Caco-2 (cell line): ENCODE data around the gene NFIA. TPM values are rescaled to one million over a fixed set of nuclear protein-coding genes. Genes with fewer than 3 reads are reported as not detected.
A peak's percentile ranks its signal among the peaks of the same experiment; 100 is the strongest.

Experiments used
- BruUV-seq: library from RNA; stranded (reverse); fragments of 400-500 nt; replicated peaks from 2 replicates; lab custom pipeline; 2021; lab: Mats Ljungman, UMichigan
- CTCF ChIA-PET: fragments of 300-600 bp; sonication (Branson Sonifier 250); formaldehyde crosslinking; loops from one replicate; lab custom pipeline; 2022; ENCODE audit warnings: antibody characterized with exemption; lab: Charles Lee
- POLR2A ChIA-PET: fragments of 300-600 bp; sonication (Branson Sonifier 250); formaldehyde crosslinking; loops from one replicate; lab custom pipeline; 2022; ENCODE audit warnings: antibody characterized with exemption; lab: Charles Lee
- DNase-seq, 2 experiments: peaks; one replicate each; pipeline versions ENCODE4 v3.0.0 to v3.0.0-alpha.2; 2020 to 2022
- H3K27me3 ChIP-seq: replicated peaks from 2 replicates; pipeline ENCODE4 v1.6.0; 2011; ENCODE audit warnings: low read length; ENCODE audit not compliant: control insufficient read depth, insufficient read depth
- H3K36me3 ChIP-seq: 2 replicates; pipeline ENCODE4 v1.5.1; 2011; ENCODE audit warnings: low read length; ENCODE audit not compliant: control insufficient read depth, insufficient read depth
- H3K4me1 ChIP-seq: fragments of 250-450 bp; sonication (Bioruptor Pico); 2 replicates; pipeline ENCODE4 v1.5.1; 2020; ENCODE audit warnings: mild to moderate bottlenecking
- H3K4me3 ChIP-seq: 2 replicates; pipeline ENCODE4 v1.5.1; 2011; ENCODE audit warnings: low read depth, mild to moderate bottlenecking, control low read depth, low read length
- H3K9me3 ChIP-seq: fragments of 250-450 bp; sonication (Bioruptor Pico); 2 replicates; pipeline ENCODE4 v1.5.1; 2020; ENCODE audit warnings: mild to moderate bottlenecking, moderate library complexity
- H3K27ac Mint-ChIP-seq: one replicate; pipeline ENCODE4 v1.8.0; 2022; ENCODE audit warnings: mixed read lengths; ENCODE audit not compliant: unreplicated experiment
- H3K27me3 Mint-ChIP-seq: one replicate; pipeline ENCODE4 v1.8.0; 2022; ENCODE audit warnings: mixed read lengths; ENCODE audit not compliant: insufficient read depth, unreplicated experiment
- H3K36me3 Mint-ChIP-seq: one replicate; pipeline ENCODE4 v1.8.0; 2022; ENCODE audit warnings: mild to moderate bottlenecking, mixed read lengths; ENCODE audit not compliant: insufficient read depth, unreplicated experiment
- H3K4me1 Mint-ChIP-seq: one replicate; pipeline ENCODE4 v1.8.0; 2022; ENCODE audit warnings: low read depth, mixed read lengths; ENCODE audit not compliant: unreplicated experiment
- H3K4me3 Mint-ChIP-seq: one replicate; pipeline ENCODE4 v1.8.0; 2022; ENCODE audit warnings: mild to moderate bottlenecking, moderate library complexity, mixed read lengths; ENCODE audit not compliant: unreplicated experiment
- H3K9me3 Mint-ChIP-seq: one replicate; pipeline ENCODE4 v1.8.0; 2022; ENCODE audit warnings: mixed read lengths; ENCODE audit not compliant: unreplicated experiment
- CTCF ChIP-seq, 2 experiments: fragments of 200-600 bp in 1 of 2; IDR thresholded peaks; 1 replicate in 1 of 2; 2 replicates in 1 of 2; pipeline versions ENCODE4 v1.5.1 to v1.8.0; 2011 to 2022; ENCODE audit warnings: antibody characterized with exemption in 1 of 2, control low read depth in 1 of 2, inconsistent platforms in 1 of 2, low read depth in 1 of 2, low read length in 1 of 2, mild to moderate bottlenecking in 1 of 2, moderate library complexity in 1 of 2; ENCODE audit not compliant: insufficient read depth in 1 of 2, severe bottlenecking in 1 of 2, unreplicated experiment in 1 of 2
- intact Hi-C: fragments of 100-400 bp; cut with micrococcal nuclease; formaldehyde crosslinking; loops from one replicate; pipeline ENCODE4 v1.10.0; 2022; ENCODE audit not compliant: unreplicated experiment
- total RNA-seq: library from RNA; stranded (reverse); gene quantifications from 2 replicates; pipeline ENCODE4 v1.2.3, GENCODE V29; 2022

Gene NFIA
- total RNA-seq, 1 experiment from 2014 or later = 1.4 TPM

GRCh38 chr1:61332796-61333195, 250.4 kb downstream of the NFIA start:
- H3K27me3 ChIP-seq = no peaks in the 10 kb centered on the region
- no peak for DNase-seq
- no peaks in the 10 kb centered on the region for H3K36me3 ChIP-seq
- H3K9me3 ChIP-seq = no peaks in the 10 kb centered on the region
- CTCF ChIA-PET = no interaction called here
- BruUV-seq = no TSS peak
- H3K4me3 ChIP-seq = no peak overlapping the region
- no peak for TF ChIP-seq CTCF (IDR thresholded peaks at IDR 0.05; ENCODE audit: insufficient read depth in 1 of 2, low read depth in 1 of 2, low read length in 1 of 2, severe bottlenecking in 1 of 2, unreplicated experiment in 1 of 2)
- POLR2A ChIA-PET = no interaction called here
- Mint-ChIP-seq H3K9me3 (no peaks in the 10 kb centered on the region), H3K27me3 (no peaks in the 10 kb centered on the region), H3K4me1 (peaks cover 7% of the 10 kb centered on the region), H3K27ac (no peak overlapping the region), H3K36me3 (no peaks in the 10 kb centered on the region), H3K4me3 (no peak overlapping the region)
- H3K4me1 ChIP-seq = peaks cover 6% of the 10 kb centered on the region
- intact Hi-C loops = no loop called here

- intact Hi-C loops = no loop called here
- H3K27me3 Mint-ChIP-seq = no peaks in the 10 kb centered on the region
- POLR2A ChIA-PET = no interaction called here
- H3K4me1 Mint-ChIP-seq = peaks cover 8% of the 10 kb centered on the region
- H3K36me3 ChIP-seq = no peaks in the 10 kb centered on the region
- H3K4me3 Mint-ChIP-seq = no peak overlapping the region
- CTCF ChIA-PET = interaction anchor here (0.6 kb wide), 1 partner anchor 1788 kb away, joined by 4 read pairs; no protein-coding TSS in a partner anchor
- no peaks in the 10 kb centered on the region for H3K9me3 Mint-ChIP-seq
- H3K9me3 ChIP-seq = no peaks in the 10 kb centered on the region
- no peaks in the 10 kb centered on the region for H3K27me3 ChIP-seq
- H3K27ac Mint-ChIP-seq = no peak overlapping the region
- no peak for DNase-seq
- TF ChIP-seq CTCF (IDR thresholded peaks at IDR 0.05; ENCODE audit: insufficient read depth in 1 of 2, low read depth in 1 of 2, low read length in 1 of 2, severe bottlenecking in 1 of 2, unreplicated experiment in 1 of 2) = no peak
- H3K4me3 ChIP-seq = no peak overlapping the region
- no peaks in the 10 kb centered on the region for H3K36me3 Mint-ChIP-seq
- BruUV-seq = no TSS peak
- H3K4me1 ChIP-seq = peaks cover 12% of the 10 kb centered on the region
These were observed 252.6 kb downstream of the NFIA start for GRCh38 chr1:61334718-61335589.

- H3K4me3 ChIP-seq = no peak overlapping the region
- H3K36me3 Mint-ChIP-seq = no peaks in the 10 kb centered on the region
- intact Hi-C loops = no loop called here
- DNase-seq = no peak
- BruUV-seq = no TSS peak
- H3K4me1 Mint-ChIP-seq = peaks cover 8% of the 10 kb centered on the region
- H3K4me3 Mint-ChIP-seq = peak overlapping the region; percentile 50
- peaks cover 12% of the 10 kb centered on the region for H3K4me1 ChIP-seq
- no peaks in the 10 kb centered on the region for H3K9me3 Mint-ChIP-seq
- H3K27me3 Mint-ChIP-seq = no peaks in the 10 kb centered on the region
- no peaks in the 10 kb centered on the region for H3K36me3 ChIP-seq
- H3K27me3 ChIP-seq = no peaks in the 10 kb centered on the region
- ChIA-PET CTCF (no interaction called here), POLR2A (no interaction called here)
- TF ChIP-seq CTCF (IDR thresholded peaks at IDR 0.05; ENCODE audit: insufficient read depth in 1 of 2, low read depth in 1 of 2, low read length in 1 of 2, severe bottlenecking in 1 of 2, unreplicated experiment in 1 of 2) = no peak
- no peaks in the 10 kb centered on the region for H3K9me3 ChIP-seq
- H3K27ac Mint-ChIP-seq = no peak overlapping the region
These were observed 254.7 kb downstream of the NFIA start for GRCh38 chr1:61337037-61337436.
